ENCODE results near the gene SCAF4.

Gene SCAF4, protein sequence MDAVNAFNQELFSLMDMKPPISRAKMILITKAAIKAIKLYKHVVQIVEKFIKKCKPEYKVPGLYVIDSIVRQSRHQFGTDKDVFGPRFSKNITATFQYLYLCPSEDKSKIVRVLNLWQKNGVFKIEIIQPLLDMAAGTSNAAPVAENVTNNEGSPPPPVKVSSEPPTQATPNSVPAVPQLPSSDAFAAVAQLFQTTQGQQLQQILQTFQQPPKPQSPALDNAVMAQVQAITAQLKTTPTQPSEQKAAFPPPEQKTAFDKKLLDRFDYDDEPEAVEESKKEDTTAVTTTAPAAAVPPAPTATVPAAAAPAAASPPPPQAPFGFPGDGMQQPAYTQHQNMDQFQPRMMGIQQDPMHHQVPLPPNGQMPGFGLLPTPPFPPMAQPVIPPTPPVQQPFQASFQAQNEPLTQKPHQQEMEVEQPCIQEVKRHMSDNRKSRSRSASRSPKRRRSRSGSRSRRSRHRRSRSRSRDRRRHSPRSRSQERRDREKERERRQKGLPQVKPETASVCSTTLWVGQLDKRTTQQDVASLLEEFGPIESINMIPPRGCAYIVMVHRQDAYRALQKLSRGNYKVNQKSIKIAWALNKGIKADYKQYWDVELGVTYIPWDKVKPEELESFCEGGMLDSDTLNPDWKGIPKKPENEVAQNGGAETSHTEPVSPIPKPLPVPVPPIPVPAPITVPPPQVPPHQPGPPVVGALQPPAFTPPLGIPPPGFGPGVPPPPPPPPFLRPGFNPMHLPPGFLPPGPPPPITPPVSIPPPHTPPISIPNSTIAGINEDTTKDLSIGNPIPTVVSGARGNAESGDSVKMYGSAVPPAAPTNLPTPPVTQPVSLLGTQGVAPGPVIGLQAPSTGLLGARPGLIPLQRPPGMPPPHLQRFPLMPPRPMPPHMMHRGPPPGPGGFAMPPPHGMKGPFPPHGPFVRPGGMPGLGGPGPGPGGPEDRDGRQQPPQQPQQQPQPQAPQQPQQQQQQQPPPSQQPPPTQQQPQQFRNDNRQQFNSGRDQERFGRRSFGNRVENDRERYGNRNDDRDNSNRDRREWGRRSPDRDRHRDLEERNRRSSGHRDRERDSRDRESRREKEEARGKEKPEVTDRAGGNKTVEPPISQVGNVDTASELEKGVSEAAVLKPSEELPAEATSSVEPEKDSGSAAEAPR

DNA sequence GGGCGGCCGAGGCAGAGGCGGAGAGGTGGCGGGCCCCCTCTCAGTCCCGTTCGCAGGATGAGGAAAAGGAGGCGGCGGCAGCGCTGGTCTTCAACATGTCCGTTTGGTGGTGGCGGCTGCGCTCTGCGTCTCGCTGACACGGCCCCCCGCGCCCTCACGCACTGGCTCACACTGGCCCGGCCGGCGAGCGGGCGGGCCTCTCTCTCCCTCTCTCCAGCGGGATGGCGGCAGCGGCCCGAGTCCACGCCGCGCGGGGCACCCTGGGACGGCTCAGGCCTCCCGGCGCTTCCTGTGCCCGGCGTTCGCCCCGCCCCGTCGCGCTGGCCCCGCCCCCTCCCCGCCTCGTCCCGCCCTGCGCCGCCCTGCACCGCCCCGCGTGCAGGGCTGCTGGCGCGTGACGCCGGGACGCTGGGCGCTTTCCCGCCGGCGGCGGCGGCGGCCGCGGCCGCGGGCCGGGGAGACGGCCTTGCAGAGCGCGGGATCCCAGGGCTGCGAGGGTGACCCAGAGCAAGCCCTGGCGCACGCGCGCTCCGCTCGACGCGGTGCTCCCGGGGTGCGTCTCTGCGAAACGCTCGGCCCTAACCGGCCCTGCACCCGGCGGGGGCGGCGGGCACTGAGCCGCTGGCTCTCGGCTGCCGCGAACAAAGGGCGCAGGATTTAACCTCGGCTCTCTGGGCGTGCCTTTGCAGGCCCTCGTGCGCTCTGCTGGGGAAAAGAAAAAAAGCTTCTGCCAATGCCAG lies at the start of gene SCAF4:
SCAF4 (minus strand) TSS at position 262 of the 740 bp plus-strand sequence. CDS start 426 bp downstream, outside the sequence.
- in situ Hi-C loops (cut with MboI; ENCODE audit: low sequenced_read_pairs, unreplicated experiment), result no loop called here
- TF ChIP-seq, protein P1, sequence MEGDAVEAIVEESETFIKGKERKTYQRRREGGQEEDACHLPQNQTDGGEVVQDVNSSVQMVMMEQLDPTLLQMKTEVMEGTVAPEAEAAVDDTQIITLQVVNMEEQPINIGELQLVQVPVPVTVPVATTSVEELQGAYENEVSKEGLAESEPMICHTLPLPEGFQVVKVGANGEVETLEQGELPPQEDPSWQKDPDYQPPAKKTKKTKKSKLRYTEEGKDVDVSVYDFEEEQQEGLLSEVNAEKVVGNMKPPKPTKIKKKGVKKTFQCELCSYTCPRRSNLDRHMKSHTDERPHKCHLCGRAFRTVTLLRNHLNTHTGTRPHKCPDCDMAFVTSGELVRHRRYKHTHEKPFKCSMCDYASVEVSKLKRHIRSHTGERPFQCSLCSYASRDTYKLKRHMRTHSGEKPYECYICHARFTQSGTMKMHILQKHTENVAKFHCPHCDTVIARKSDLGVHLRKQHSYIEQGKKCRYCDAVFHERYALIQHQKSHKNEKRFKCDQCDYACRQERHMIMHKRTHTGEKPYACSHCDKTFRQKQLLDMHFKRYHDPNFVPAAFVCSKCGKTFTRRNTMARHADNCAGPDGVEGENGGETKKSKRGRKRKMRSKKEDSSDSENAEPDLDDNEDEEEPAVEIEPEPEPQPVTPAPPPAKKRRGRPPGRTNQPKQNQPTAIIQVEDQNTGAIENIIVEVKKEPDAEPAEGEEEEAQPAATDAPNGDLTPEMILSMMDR (IDR thresholded peaks at IDR 0.05; ENCODE audit: borderline replicate concordance, control extremely low read depth, extremely low read depth, insufficient read depth, missing control alignments), result no peak

DNA sequence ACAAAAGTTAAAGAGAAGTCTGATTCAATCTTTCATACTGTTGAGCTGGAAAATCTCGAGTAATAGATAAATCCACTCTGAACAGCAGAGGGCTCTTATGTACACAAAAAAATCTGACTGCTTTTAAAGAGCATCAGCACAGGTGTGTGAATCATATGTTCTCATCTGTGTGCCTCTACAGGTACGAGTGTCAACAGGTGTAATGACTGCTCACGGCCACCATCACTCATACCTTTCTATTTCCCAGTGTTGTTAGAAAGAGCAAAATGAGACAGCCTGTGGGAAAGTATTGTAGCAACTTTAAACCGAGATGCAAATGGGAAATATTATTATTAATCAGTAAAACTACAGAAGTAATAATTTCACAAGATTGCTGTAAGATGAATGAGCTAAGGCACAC lies 49.0 kb upstream of the SCAF4 start:
- TF ChIP-seq, protein P1 (IDR thresholded peaks at IDR 0.05; ENCODE audit: borderline replicate concordance, control extremely low read depth, extremely low read depth, insufficient read depth, missing control alignments), result no peak
- in situ Hi-C loops (cut with MboI; ENCODE audit: low sequenced_read_pairs, unreplicated experiment), result loop anchor here (25.0 kb wide), 1 partner anchor 481 kb away; no protein-coding TSS in a partner anchor
- no peak for DNase-seq (ENCODE audit: low spot score)

More for the DNA sequence above, at the start of gene SCAF4:
- peak; percentile 97 for DNase-seq (ENCODE audit: low spot score)

DNA sequence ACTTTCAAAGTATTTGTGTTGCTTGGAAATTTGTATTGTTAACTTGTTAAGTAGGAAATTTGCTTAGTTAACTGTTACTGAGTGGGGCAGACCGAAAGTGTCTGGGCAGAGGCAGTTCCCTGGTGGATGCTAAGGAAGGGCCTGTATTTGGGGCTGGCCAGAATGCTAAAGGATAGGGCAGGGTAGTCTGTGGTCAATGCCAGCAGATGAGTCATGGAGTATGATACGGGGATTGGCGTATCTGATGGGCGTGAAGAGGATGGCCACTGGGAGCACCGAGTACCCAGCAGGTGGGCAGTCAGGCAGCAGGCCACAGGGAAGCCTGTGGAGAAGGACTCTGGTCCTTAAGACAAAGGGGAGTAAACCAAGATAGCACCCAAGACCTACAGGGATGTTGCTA lies 46.6 kb upstream of the SCAF4 start:
- no peak for DNase-seq (ENCODE audit: low spot score)
- TF ChIP-seq, protein P1 (IDR thresholded peaks at IDR 0.05; ENCODE audit: borderline replicate concordance, control extremely low read depth, extremely low read depth, insufficient read depth, missing control alignments), result no peak
- in situ Hi-C loops (cut with MboI; ENCODE audit: low sequenced_read_pairs, unreplicated experiment), result loop anchor here (25.0 kb wide), 1 partner anchor 484 kb away; no protein-coding TSS in a partner anchor

DNA sequence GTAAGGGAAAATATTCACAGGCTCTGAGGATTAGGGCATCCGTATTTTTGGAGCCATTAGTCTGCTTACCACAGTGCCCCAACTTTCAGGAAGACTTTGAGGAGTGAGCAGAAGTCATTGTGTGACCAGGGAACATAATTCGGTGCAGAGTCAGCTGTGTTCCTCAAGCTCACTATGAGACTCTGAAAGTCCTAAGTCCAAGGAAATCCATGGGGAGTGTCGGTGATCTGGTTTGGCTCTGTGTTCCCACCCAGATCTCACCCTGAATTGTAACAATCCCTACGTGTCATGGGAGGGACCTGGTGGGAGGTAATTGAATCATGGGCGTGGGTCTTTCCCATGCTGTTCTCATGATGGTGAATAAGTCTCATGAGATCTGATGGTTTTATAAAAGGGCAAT lies 45.9 kb upstream of the SCAF4 start:
- in situ Hi-C loops (cut with MboI; ENCODE audit: low sequenced_read_pairs, unreplicated experiment), result loop anchor here (25.0 kb wide), 1 partner anchor 484 kb away; no protein-coding TSS in a partner anchor
- DNase-seq (ENCODE audit: low spot score), result no peak
- TF ChIP-seq, protein P1 (IDR thresholded peaks at IDR 0.05; ENCODE audit: borderline replicate concordance, control extremely low read depth, extremely low read depth, insufficient read depth, missing control alignments), result no peak

DNA sequence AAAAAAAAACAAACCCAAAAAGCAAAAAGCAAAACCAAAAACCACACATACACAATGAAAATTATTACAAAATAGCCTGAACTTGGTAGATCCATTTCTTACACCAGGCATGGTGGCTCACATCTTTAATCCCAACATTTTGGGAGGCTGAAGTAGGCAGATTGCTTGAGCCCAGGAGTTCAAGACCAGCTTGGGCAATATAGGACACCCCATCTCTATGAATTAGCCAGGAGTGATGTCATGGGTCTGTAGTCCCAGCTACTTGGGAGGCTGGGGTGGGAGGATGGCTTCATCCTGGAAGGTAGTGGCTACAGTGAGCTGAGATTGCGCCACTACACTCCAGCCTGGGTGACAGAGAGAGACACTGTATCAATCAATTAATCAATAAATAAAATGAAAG lies 42.1 kb upstream of the SCAF4 start:
- TF ChIP-seq, protein P1 (IDR thresholded peaks at IDR 0.05; ENCODE audit: borderline replicate concordance, control extremely low read depth, extremely low read depth, insufficient read depth, missing control alignments), result no peak
- DNase-seq (ENCODE audit: low spot score), result no peak
- in situ Hi-C loops (cut with MboI; ENCODE audit: low sequenced_read_pairs, unreplicated experiment), result no loop called here
